22Rv1 (cell line): ENCODE results near the gene CRKL.

Experiments used
- CTCF ChIP-seq: fragments of 450-650 bp; IDR thresholded peaks from 2 replicates; pipeline ENCODE4 v1.5.1; 2017; ENCODE audit warnings: mild to moderate bottlenecking
- ZFX ChIP-seq: fragments of 450-650 bp; IDR thresholded peaks from 2 replicates; pipeline ENCODE4 v1.6.1; 2017; ENCODE audit warnings: antibody characterized with exemption, borderline replicate concordance

- TF ChIP-seq CTCF: no peak
- no peak for TF ChIP-seq ZFX
These were observed 47.5 kb downstream of the CRKL start for GRCh38 chr22:20964799-20965103.
